ENCODE data around the gene SH2D5. TPM values are rescaled to one million over a fixed set of nuclear protein-coding genes. Genes with fewer than 3 reads are reported as not detected.

SH2D5 gene
- total RNA-seq, 1 experiment from 2014 or later, result 9.4 TPM

DNA sequence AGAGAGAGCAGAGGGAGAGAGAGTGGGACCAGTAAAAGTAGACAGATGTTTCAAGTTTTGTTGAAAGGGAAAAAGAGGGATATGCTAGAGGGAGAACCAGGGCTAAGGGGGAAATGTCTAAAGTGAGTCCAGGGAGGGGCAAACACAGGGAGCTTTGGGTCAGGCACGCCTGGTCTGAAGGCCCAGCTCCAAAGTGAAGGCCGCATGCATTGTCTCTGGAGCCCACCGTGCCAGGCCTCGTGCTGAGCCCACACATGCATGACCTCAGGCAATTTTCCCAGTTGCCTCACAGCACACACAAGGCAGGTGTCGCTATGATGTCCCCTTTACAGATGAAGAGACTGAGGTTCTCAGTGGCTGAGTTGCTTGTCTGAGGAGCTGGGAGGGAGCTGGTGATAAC is 30.7 kb downstream of the SH2D5 start:
- DNase-seq (ENCODE audit: low read depth), result no peak
- in situ Hi-C loops (cut with HindIII; ENCODE audit: low pct_unique_long_range_greater_than_20kb, low sequenced_read_pairs), result no loop called here

DNA sequence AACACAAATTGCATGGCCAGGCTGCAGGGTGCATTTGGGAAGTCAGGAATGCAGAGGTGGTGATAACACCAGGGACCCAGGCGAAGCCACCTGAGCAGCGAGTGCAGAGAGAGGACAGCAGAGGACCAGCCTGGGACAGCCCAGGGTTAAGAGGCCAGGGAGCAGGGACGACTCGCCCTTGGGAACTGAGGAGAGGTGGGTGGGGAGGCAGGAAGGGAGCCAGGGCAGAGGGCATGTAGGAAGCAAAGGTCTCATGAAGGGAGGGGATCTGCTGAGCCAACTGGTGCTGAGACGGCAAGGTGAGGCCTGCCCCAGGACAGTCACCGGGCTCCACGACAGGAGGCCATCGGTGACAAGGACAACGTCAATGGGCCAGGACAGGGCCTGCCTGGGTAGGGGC is 31.1 kb downstream of the SH2D5 start:
- in situ Hi-C loops (cut with HindIII; ENCODE audit: low pct_unique_long_range_greater_than_20kb, low sequenced_read_pairs), result no loop called here
- no peak for DNase-seq (ENCODE audit: low read depth)

DNA sequence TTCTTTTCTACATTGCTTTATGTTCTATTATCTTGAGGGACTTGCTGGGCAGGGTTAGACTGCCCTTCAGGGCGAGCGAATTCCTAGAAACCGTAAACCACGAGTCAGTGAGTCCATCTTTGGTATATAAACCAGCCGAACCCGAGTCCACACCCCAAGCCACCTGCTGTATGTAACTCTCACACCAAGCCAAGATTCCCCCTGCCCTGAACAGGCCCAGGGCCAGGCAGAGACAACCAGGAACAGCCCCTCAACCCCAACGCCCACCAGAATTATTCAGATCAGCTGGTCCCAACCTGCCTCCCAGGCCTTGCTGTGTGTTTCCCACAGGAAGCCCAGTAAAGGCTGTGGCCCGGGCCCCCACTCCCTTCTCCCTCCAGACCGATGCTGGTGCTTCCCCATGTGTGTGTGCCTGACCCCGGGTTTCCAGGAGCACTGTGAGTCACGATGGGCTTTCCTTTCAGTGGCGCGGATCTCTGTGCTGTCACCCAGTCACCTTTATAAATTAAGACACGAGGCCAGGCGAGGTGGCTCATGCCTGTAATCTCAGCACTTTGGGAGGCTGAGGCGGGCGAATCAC is 31.8 kb downstream of the SH2D5 start:
- DNase-seq (ENCODE audit: low read depth), result no peak
- in situ Hi-C loops (cut with HindIII; ENCODE audit: low pct_unique_long_range_greater_than_20kb, low sequenced_read_pairs), result no loop called here

DNA sequence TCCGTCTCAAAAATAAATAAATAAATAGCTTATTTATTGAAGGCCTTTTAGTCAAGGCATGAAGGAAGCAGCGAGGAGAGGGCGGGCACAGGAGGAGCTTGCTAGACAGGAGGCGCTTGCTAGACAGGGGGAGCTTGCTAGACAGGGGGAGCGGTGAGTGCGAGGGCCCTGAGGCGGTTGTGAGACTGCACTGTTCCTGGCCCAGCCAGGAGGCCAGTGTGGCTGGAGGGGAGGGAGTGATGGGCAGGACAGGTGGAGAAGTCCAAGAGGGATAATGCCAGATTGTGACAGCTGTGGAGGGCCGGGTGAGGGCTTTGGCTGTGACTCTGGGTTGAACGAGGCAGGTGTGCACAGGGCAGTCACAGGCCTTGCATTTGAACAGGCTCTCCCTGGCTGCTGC is 32.9 kb downstream of the SH2D5 start:
- no peak for DNase-seq (ENCODE audit: low read depth)
- in situ Hi-C loops (cut with HindIII; ENCODE audit: low pct_unique_long_range_greater_than_20kb, low sequenced_read_pairs), result no loop called here

DNA sequence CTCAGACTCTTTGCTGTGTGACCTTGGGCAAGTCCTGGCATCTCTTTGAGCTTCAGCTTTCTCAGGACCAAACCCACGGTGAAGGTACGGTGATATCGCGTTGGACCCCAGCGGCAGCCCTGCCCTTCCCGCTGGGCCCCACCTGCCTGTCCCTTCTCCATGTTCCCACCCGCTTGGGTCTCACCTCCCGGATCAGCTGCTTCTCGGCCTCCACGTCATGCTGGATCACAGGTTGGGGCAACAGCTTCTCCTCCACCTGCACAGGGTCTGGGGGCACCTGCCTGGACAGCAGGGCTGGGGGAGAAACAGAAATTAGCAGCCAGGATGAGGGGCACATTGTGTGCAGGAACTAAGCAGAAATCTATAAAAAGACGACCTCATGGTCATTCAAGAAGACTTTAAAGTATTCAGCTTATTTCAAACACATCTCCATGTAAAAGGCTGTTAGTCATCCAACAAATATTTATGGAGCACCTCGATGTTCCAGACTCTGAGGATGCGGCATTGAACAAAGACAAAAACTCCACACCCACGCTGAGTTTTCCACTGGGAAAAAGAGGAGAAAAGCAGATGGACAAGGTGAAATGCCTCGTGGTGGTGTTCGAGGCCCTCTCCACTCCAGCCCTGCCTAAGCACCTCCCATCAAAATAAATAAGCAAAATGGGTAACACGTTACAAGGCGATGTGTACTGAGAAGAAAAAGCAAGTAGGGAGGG is 34.1 kb downstream of the SH2D5 start:
- DNase-seq (ENCODE audit: low read depth), result no peak
- in situ Hi-C loops (cut with HindIII; ENCODE audit: low pct_unique_long_range_greater_than_20kb, low sequenced_read_pairs), result no loop called here

DNA sequence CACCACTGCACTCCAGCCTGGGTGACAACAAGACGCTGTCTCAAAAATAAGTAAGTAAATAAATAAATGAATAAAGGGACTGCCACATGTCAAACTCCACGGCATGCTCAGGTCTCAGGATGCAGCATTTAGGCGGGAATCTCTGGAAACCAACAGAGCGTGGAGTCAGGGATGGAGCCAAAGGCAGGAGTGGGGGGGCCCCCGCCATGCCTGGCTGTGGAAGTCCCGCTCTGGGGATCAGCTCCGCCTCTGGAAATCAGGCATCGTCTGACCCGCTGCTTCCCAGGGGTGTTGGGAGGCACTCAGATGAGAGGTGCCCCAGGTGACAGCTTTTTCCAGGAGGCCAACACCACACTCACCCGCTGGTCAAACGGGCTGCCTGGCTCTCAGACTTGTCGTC is 34.9 kb downstream of the SH2D5 start:
- DNase-seq (ENCODE audit: low read depth), result no peak
- in situ Hi-C loops (cut with HindIII; ENCODE audit: low pct_unique_long_range_greater_than_20kb, low sequenced_read_pairs), result no loop called here

DNA sequence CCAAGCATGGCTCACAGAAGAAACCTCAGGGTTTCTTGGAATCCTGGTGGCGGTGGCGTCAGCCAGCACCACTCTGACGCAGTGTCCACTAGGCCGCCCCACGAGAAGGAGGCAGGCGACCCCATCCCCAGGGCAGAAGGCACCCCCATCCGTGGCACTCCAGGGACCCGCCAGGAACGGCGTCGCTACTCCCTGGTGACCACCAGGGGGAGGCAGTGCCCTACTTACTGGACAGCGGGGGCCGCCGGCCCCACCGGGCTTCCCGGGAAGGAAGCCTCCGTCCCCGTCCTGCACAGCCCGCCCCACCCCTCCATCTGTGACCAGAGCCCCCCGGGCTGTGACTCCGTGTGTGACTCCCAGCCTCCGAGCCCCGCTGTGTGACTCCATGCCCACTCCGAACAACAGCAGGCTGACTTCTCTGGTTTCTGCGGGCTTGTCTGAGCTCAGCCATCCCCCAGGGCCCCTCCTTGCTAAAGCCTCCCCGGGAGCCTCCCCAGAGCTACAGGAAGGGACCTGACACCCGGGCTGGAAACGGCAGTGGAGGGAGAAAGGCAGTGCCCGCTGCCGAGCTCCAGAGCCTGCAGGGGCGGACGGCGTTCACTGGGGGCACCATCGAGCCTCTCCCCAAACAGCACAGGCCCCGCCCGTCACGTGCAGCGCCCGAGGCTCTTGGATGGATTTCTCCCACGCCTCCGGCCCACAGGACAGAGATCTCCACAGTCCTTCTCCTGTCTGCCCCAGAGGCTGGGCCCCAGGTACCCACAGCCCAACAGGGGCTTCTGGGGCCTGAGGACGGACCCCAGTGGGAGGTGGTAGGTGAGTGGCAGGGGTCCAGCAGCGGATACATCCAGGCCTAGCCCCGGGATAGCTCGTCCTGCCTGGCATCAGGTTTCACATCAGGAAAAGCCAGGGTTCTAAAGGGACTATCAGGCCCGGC is 35.8 kb downstream of the SH2D5 start:
- peak; percentile 92 for DNase-seq (ENCODE audit: low read depth)
- in situ Hi-C loops (cut with HindIII; ENCODE audit: low pct_unique_long_range_greater_than_20kb, low sequenced_read_pairs), result no loop called here

DNA sequence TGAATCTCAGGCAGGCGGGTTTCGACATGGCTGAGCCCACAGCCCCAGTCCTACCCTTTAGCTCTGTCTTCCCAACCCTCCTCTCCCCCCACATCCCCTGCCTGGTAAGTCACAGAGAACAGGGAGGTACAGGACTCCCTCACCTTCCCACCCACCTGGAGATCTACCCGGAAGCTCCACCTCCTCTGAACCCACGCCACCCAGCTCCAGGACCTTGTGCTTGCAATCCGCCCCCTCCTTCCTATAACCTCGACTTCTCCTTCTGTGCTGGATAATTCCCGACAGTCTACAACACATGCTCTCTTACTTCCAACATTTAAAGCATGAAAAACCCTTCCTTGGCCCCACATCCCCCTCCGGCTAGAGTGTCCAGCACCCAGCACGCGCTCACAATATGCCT is 37.0 kb downstream of the SH2D5 start:
- no peak for DNase-seq (ENCODE audit: low read depth)
- in situ Hi-C loops (cut with HindIII; ENCODE audit: low pct_unique_long_range_greater_than_20kb, low sequenced_read_pairs), result no loop called here

DNA sequence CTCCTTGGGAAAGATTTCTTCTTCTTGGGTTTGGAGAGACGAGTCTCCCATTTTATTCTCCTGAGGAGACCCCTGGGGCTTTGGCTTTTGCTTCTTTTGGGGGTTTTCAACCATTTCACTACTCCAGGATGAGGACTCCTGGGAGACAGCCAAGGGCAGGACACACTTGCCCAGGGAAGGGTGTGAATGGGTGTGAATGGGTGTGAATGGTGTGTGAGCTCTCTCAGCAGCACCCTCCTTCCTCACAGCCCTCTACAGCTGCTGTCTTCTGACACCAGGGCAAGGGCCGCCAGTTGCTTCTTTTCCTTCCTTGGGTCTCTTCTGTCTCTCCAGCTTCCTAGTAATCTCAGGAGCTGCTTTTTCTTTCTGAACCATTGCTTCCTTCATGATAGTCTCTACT is 38.9 kb downstream of the SH2D5 start:
- in situ Hi-C loops (cut with HindIII; ENCODE audit: low pct_unique_long_range_greater_than_20kb, low sequenced_read_pairs), result no loop called here
- no peak for DNase-seq (ENCODE audit: low read depth)

DNA sequence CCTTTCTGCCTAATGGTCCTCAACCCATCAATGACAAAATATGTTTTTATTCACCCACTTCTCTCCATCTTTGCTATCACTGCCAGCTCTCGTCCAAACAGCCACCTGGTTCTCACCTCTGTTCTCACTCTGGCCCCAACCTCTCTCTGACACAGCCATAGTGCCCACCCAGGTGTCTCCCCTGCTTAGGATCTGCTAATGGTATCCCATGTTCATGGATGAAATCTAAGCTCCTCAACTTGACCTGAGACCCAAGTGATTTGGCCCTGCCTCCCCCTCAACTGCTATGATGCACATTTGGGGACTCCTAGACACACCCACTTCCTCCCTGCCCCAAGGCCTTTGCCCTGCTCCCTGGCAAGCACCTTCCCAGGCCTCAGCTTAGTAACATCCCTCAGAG is 40.6 kb downstream of the SH2D5 start:
- in situ Hi-C loops (cut with HindIII; ENCODE audit: low pct_unique_long_range_greater_than_20kb, low sequenced_read_pairs), result no loop called here
- no peak for DNase-seq (ENCODE audit: low read depth)

DNA sequence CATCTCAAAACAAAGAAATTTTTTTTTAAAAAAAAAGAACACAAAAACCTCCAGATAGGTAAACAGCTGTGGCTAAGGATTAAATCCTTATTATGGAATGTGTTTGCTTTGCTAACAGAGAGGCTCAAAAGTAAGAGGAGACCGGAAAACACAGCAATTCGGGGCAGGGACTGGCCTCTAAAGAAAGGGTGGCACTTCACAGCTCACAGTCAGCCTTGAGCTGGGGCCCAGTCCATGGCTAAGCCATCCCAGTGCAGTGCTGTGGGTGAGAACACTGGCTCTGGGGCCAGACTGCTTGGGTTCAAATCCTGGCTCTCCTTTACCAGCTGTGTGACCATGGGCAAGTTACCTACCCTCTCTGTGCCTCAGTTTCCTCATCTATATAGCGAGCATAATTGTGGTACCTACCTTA is 42.9 kb downstream of the SH2D5 start:
- in situ Hi-C loops (cut with HindIII; ENCODE audit: low pct_unique_long_range_greater_than_20kb, low sequenced_read_pairs), result no loop called here
- DNase-seq (ENCODE audit: low read depth), result no peak

DNA sequence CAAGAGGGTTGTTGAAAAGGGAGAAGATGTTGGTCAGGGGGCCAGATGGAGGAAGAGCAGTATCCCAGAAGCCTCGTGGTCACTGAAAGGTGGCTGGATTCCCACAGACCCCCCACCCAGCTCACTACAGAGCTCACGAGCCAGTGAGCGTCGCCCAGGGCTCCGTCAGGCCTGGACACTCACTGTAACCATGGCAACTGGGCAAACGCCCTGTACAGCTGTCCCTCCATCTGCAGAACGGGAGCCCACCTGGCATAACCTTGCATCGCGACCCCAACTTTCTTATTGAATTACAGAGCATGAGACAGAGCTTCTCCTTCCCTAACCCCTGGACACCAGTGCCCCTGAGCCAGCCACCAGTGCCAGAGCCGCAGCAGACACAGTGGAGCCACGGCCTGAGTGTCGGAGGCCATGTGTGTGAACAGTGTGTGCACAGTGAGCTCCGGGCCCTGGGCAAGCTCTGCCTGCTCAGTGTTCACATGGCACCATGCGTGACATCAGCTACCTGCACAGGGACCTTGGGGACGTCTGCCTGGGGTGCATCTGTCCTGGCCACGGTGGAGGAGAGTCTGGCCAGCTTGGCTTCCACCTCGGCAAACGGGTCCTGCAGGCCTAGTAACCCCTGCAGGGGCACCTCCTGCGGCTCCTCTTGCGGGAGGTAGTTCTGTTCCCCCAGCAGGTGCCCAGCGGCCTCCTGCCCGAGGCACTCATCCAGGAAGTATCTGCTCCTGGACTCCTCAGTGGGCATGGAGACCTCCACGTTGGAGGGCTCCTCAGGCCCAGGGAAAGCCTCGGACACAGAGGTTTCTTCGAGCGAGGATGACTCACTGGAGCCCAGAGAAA is 45.4 kb downstream of the SH2D5 start:
- in situ Hi-C loops (cut with HindIII; ENCODE audit: low pct_unique_long_range_greater_than_20kb, low sequenced_read_pairs), result no loop called here
- DNase-seq (ENCODE audit: low read depth), result no peak

DNA sequence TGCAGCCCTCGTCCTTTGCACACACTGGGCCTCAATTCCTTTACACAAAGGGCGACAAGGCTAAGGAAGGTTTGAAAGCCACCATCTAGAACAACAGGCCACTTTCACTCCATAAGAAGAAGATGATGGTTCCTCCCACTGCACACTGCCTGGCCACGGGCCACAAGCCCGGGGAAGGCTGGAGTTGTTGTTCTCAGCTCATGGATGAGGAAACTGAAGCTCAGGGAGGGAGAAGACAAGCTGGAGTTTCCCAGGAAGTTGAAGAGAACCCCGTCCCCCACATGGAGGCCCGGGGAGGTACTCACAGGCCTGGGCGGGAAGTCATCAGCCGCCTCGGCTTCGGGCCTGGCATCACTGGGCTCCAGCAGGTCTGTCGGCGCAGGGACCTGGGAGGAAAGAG is 46.8 kb downstream of the SH2D5 start:
- in situ Hi-C loops (cut with HindIII; ENCODE audit: low pct_unique_long_range_greater_than_20kb, low sequenced_read_pairs), result no loop called here

DNA sequence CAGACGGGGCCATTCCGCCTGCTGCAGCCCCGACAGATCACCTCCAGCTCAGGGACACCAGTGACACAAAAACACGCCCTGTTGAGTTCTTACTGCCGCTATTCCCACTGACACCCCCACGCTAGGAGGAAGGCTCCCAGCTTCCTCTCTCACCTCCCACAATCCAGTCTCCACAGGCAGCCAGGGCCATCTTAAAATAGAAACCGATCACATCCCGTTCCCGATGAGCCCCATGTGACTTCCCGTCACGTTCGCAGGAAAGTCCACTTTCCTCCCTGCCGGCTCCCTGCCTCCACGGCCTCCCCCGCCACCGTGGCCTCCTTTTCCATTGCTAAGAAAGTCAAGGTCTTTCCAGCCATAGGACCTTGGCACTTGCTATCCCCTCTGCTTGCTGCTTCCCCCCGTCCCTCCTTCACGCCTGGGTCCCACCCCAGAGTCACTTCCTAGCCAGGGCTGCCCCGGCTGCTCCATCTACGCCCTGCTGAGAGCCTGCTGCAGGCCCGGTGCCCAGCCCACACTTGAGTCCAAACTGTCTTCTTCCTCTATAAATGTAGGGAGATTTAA is 47.3 kb downstream of the SH2D5 start:
- in situ Hi-C loops (cut with HindIII; ENCODE audit: low pct_unique_long_range_greater_than_20kb, low sequenced_read_pairs), result no loop called here
- no peak for DNase-seq (ENCODE audit: low read depth)

More for the DNA sequence above, 46.8 kb downstream of the SH2D5 start:
- DNase-seq (ENCODE audit: low read depth), result no peak

DNA sequence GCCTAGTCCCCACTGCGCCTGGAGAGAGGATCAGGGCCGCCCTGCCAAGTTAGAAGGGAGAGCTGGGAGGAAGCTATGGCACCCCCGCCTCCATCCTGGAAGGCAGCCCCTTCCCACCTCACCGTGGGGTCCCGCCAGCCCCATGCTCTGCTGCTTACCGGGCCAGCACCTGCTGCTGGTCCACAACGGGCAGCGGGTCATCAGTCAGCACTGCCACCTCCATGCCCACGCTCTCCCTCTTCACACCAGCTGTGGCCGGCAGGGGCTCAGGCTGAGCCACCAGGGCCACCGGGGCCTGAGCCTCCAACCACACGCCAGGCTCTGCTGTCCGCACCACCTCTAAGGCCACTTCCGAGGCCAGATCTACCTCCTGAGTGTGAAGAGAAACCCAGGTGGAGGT is 47.9 kb downstream of the SH2D5 start:
- in situ Hi-C loops (cut with HindIII; ENCODE audit: low pct_unique_long_range_greater_than_20kb, low sequenced_read_pairs), result no loop called here
- no peak for DNase-seq (ENCODE audit: low read depth)

DNA sequence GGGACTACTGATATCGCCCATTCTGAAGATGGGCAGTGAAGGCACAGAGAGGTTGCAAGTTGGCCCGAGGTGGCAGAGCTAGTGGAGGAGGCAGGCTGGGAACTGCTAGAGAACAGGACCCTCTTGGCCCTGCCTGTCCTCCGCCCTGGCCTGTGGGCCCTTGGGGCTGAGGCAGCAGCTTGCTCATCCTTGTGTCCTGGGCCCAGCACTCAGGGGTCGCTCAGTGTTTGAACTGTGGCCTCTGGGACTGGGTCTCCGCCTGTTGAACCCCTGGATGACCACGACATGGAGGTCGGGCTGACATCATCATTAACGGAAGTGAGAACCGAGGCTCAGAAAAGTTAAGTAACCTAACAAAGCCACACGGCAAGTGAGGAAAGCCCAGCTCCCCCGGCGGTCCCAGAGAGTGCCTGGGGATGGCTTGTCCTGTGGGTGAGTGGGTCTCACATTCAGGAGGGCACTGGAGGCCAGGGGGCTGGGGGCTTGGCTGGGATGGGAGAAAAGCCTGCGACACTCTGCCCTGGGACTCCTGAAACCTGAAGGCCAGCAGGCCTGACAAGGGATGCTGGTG is 48.4 kb downstream of the SH2D5 start:
- DNase-seq (ENCODE audit: low read depth), result no peak
- in situ Hi-C loops (cut with HindIII; ENCODE audit: low pct_unique_long_range_greater_than_20kb, low sequenced_read_pairs), result no loop called here

DNA sequence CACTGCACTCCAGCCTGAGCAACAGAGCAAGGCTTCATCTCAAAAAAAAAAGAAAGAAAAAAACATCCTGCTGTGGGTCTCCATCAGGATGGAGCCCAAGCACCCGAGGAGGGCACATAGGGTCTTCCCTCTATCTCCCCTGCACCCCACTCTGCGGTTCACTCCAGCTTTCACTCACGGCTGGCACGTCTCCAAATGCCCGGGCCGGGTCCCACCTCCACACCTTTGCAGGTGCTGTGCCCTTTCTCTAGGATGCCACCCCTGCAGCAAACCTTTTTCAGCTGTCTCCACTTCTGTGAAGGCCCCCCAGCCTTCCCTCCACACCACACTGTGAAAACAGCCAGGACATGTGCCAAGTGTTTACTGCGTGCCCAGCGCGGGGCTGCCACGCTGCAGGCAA is 48.9 kb downstream of the SH2D5 start:
- DNase-seq (ENCODE audit: low read depth), result no peak
- in situ Hi-C loops (cut with HindIII; ENCODE audit: low pct_unique_long_range_greater_than_20kb, low sequenced_read_pairs), result no loop called here
